GM21825 (cell line): ENCODE measurements around the gene ATXN1.

ENCODE experiments used
- ATAC-seq: cut with Tn5 transposase; IDR thresholded peaks from one replicate; pipeline ENCODE4 v1.9.1; 2021; ENCODE audit warnings: mild to moderate bottlenecking, moderate library complexity; ENCODE audit not compliant: unreplicated experiment

The ATXN1 gene

DNA sequence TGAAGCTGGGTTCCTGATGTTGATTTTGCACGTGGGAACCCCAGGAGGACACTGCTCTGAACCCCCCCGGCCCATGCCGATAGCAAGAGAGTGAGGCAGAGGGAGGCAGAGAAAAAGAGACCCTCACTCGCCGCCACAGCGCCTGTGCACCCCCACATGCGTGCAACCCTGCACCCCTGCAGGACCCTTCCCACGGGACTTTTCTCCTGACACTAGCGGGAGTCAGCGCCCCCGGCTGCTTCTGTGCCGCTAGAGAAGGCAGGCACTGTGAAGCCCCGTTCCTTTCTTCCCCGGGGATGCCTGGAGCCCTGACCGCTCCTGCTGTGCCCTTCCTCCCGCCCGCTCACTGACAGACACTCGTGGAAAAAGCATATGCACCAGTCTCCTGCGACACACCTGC lies 455.5 kb downstream of the ATXN1 start:
- peak; percentile 13 for ATAC-seq

DNA sequence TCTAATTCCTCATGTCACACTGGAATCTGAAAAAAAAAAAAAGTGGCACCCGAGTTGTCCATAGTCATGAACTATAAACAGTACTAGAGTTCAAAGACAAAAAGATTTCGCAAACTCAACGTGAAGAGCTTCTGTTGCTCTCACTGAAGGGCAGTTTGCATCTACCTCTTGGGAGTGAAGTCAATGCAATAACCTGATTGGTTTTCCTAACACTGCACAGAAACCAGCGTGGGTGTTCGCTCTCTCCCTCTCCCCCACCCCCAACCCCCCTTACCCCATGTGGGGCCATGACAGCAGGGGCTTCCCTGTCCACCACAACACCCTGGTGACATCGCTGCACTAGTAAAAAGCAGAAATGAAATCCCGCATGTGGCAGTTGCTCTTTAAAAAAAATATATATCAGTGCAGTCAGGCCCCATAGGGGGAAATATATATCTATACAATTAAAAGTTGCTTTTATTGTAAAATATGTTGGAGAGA lies 456.0 kb downstream of the ATXN1 start:
- ATAC-seq: peak; percentile 82

DNA sequence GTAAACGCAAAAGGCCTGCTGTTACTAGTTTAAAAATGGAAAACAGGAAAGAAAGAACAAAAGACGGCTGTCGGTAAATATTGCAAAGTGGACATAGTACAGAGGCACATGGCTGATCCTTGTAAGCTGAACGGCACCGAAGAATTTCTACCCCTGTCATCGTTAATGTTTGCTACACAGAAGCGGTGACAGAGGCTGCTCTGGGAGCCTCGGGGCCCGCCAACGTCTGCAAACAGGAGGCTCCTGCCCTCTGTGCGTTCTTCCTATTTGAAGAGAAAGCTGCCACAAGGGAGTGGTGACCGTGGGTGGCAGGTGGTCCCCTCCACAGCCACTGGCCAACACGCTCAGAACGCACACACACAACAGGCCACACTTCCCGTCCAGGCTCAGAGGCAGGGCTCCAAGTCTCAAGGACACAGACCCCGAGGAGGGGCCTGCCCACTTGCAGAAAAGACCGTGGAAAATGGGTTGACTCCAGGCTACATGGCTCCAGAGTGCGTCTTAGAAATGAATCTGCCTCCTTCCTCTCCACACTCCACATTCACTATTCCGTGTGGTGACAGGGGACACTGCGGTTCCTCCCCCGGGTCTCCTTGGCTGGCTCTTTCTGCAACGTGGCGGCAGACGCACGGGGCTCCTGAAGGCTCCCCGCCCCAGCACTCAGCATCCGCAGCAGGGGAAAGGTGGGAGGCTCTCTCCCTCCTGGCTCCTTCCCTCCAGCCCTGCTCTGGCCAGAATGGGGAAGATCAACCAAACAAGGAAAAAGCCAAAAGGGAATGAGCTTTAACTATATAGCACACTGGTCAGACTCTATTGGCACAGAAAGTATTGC lies 458.3 kb downstream of the ATXN1 start:
- ATAC-seq: no peak

DNA sequence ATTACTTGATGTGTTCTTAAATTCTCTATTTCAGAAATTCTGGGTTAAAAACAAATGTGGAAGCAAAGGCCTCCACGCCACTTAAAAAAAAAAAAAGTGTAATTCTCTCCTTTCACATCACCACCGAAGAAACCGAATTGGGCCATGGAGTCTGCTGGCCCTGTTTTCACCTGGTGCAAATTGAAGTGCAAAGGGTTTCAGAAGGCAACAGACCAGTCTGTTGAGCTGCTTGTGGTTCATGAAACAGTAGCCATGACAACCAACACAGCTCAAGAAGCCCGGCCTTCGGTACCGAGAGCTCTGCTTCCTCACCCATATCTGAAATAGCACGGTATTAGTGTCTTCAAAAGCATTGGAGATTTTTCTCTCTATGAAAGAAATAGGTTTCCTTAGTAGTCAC lies 459.7 kb downstream of the ATXN1 start:
- peak; percentile 45 for ATAC-seq

DNA sequence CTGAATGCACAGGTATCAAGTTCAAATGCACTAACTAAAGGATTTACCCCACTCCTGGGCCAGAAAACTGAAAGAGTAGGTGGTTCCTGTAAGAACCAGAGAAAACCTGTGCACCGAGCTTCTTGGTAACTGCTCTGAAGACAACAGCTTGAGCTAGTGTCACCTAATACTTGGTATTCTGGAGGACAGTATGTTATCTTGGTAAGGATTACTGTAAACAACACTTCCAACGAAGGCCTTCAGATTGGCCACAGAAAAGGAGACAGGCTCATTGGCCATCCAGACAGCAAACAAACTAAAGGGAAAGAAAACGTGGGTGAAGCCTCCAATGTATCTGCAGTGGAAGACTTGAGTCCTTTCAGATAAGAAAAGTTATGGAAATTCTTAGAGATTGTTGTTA lies 461.4 kb downstream of the ATXN1 start:
- ATAC-seq: no peak

DNA sequence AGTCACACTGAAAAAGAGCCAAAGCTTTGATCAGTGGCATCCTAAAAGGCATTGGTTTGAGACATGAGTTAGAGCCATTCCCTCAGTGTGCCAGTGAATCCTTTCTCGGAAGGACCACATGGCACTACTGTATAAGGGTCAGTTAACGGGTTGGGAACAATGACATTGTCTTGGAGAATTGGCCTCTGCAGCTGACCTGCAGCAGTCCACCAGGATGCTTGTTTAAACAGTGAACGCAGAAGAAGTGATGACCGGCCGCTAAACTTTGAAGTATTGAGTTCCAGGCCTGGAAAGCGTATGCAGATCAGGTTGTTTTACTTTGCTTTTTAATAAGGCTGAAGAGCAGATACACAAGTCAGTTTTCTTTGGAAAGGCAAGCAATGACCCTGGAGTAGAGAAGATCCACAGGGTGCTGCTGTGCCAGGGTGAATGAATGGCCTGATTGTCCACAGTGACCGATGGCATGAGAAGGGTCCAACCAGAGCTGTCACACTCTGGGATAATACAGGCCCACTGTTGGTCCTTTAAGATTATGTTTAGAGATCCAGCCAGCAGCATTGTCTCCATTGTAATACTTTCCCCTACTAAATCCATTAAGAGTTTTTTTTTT lies 465.1 kb downstream of the ATXN1 start:
- no peak for ATAC-seq

DNA sequence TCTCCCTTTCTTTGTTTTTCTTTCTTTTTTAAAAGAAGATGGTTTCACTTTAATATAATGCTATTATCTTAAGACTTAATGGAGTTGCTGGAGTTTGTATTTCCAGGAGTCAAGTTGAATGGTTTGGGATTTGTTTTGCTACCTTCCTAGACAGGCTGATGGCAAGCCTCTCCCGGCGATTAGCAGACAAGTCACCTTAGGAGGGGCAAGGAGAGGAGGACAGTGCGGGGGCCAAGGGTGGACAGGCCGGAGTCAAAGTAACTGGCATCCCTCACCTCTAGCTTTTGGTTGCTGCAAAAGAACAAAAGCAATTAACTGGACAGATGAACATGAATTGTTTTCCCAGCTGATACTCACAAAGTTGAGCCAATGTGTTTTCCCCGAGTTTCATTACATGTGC lies 465.8 kb downstream of the ATXN1 start:
- no peak for ATAC-seq

DNA sequence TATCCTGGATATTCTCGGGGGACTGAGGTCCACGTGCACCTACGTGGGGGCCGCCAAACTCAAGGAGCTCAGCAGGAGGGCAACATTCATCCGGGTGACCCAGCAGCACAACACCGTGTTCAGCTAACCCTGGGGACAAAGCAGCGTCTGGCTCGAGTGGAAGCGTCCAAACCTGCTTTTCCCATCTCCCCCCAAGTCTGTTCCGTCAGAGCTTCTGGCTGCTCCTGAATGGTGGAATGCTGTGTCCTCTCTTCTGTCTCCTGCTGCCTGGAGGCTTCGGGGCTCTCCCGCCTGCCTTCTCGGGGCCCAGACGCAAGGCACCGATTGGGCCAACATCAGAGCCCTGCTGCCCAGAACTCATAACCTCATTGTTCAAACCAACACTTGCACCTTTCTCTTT lies 466.2 kb downstream of the ATXN1 start:
- no peak for ATAC-seq

DNA sequence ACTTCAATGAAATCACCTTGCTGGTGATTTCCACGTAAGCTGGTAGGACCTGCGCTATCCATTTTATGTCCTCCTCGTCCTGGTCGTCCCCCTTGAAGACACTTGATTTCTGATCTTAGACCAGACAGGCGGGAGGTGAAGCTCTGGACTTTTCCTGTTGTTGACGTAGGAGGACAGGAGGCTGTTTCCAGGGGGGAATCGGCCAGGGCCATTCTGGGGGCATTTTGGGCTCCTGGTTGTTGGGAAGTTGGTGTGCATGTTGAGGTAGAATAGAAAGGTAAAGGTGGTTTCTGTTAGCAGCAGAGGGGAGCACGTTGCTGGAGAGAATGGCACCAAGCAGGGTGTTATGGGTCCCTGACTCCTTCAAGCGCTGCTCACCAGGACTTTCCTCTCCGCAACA lies 466.9 kb downstream of the ATXN1 start:
- no peak for ATAC-seq

DNA sequence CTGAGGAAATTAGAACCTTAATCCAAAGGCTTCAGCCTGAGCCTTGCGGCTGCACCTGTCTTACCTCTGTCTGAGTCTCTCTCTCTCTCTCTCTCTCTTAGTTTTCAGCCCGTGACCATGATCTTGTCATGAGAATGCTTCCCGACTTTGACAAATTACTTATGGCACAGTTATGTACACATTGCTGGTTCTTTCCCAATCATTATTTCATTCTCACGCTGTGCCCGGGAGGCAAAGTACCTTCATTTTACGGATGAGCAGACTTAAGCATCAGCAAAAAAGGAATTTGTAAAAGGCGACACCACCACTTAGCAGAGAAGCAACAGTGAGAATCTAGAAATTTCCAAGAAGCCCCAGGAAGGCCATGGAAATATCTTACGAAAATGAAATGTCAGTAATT lies 468.3 kb downstream of the ATXN1 start:
- no peak for ATAC-seq

DNA sequence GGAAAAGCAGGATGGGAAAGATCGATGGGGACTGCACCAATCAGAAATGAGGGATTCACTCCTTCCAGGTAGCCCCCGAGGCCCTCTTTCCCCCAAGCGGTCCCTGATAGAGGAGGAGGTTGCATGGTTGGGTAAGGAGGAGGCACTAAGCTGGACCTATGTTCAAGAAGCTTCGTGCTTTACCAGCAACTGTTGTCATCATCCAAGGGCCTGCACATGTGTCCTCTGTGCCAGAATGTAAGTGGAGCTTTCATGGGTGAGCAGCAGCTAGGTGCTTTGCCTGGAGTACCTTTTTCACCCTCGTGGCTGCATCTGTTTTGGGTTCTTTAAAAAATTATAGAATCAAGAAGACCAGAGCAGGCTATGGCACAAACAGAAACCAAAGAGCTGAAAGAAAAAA lies 468.8 kb downstream of the ATXN1 start:
- ATAC-seq: no peak

DNA sequence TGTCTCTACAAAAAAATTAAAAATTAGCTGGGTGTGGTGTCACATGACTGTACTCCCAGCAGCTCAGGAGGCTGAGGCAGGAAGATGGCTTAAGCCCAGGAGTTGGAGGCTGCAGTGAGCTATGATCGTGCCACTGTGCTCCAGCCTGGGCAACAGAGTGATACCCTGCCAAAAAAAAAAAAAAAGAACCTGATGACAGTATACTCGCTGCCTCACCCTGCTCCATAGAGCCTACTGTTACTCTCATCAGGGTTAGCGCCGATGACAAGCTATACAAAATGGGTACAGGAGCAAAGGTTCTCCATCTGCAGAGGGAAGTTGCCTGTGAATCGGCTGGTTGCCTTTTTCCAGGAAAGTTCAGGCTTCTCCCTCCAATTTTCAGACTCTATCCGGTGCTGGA lies 469.5 kb downstream of the ATXN1 start:
- ATAC-seq: no peak

DNA sequence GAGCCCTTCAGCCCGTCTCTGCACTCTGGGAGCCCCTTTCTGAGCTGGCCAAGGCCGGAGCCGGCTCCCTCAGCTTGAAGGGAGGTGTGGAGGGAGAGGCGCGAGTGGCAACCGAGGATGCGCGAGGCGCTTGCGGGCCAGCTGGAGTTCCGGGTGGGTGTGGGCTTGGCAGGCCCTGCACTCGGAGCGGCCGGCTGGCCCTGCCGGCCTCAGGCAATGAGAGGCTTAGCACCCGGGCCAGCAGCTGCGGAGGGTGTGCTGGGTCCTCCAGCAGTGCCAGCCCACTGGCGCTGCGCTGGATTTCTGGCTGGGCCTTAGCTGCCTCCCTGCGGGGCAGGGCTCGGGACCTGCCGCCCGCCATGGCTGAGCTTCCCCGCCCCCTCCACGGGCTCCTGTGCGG lies 473.1 kb downstream of the ATXN1 start:
- no peak for ATAC-seq

DNA sequence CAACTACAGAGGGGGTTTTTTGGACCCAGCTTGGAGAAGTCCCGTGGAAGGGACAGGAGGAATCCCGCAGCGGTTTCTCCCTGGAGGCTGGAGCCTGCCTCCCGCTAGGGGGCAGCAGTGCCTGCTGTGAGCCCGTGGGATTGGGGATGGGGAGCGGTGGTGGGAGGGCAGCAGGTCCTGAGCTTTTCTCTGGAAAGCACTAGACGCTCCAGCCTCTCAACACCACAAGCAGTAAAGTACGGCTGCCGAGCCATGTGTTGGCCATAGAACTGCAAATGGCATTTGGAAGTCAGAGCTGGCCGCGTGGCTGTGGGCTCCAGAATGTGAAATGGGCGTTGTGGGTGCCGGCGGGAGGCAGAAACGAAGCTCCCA lies 475.1 kb downstream of the ATXN1 start:
- no peak for ATAC-seq

DNA sequence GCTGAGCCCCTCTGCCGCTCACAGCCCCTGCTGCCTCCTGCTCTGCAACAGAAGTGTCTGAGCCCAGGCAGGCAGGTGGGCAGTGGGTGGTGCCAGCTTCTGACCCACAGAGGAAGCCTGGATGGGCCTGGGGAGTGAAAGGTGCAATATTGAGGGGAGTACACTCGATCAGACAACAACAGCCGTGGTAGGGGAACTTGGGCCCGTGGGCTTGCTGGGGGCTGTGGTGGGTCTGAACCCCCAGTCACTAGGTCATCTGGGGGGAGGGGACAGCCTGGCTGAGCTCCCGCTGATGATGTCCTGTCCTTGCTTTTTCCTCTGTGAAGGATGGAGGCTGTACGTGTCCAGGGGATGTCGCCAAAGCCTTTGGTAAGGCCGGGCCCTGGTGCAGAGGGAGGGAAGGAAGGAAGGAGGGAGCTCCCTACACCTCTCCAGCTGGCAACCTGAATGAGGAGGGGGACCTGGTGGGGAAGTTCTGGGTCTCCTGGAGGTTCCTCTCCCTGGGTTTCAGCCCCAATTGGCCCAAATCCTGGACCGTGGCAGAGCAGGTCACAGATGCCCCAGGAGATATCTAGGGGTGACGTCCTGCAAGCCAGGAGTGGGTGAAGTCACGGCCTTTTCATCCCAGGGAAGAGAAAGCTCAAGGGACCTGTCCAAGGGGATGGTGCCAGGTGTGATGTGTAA lies 475.7 kb downstream of the ATXN1 start:
- no peak for ATAC-seq

DNA sequence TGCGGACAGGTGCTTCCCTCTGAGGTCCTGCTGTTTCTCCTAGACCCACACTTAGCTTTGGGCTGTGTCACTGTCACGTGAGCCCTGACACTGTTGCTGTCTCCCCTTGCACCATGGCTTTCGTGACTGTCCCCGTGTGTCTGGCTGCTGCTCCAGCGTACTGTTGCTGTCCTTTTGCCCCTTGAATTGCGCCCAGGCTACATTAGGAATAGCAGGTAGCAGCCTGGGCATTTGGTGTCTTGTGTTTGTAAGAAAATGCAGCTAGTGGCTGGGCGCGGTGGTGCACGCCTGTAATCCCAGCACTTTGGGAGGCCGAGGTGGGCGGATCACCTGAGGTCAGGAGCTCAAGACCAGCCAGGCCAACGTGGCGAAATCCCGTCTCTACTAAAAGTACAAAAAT lies 476.8 kb downstream of the ATXN1 start:
- no peak for ATAC-seq

DNA sequence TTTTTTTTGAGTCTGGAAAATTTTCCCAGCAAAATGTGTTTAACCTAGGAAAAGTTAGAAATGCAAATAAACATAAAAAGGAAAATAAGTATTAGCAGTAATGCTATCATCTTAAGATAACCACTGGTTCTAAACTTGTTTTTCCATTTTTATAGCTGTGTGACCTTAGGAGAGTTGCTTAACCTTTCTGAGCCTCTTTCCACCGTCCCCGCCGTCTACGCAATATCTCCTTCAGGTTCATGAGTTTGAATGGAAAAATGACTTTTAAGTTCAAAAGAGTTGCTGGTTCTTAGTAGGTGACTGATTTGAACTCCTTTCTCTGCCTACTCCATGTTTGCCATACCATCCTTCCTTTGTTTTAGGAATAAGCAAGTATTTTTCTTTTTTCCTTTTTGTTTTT lies 478.9 kb downstream of the ATXN1 start:
- ATAC-seq: no peak

DNA sequence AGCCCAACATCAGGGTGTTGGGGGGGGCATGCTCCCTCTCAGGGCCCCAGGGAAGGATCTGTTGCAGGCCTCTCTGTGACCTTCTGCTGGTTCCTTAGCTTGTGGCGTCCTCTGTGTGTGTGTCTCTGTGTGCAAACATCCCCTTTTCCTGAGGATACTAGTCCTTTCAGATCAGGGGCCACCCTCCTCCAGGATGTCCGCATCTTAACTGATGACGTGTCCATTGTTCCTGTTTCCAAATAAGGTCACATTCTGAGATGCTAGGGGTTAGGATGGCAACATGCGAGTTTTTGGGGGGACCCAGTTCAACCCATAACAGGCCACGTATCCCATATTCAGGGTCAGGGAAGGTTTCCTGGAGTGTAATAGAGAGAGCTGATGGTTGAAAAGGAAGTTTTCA lies 482.0 kb downstream of the ATXN1 start:
- ATAC-seq: no peak

DNA sequence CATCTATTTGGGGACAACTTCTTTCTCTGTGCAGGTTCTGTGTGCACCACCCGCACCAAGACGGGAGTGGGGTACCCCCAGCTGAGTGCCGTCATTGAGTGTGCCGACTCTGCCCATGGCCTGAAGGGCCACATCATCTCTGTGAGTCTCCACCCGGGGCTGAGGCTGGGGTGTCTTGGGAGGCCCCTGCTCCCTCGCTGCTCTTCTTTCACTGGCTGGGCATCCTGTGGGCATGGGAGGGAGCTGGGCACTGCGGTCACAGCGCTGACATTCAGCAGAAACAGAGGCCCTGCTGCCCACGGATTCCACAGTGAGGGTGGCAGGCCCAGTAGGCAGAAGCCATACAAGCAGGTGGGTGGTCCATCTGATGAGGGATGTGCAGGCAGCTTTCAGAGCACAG lies 482.5 kb downstream of the ATXN1 start:
- no peak for ATAC-seq

DNA sequence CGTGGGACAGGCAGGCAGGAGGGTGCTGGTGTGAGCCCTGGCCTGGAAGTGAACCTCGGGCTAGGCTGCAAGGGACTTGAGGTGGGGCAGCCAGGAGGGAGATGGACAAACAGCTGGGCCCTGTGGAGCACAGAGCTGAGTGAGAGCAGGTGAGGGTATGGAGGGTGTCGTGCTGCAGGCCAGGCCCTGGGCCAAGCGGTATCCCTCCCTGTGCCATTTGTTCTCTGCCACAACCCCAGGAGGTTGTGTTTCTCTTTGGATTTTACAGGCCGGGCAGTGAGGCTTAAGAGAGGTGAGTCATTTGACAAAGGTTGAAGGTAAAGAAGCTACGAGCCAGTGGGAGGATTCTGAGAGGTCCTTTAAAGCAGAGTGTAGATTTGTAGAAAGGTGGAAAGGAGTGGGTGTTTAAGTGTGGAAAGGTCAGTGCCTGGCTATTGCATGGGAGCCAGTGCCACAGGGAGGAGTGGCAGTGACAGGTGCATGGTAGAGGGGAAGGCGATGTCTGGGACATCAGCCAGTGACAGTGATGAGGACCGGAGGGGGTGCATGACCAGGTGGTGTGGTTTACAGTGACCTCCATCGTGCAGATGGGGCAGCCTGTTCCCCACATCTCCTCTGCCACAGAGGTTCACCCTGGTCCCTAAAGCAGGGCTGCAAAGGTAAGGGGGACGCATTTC lies 483.1 kb downstream of the ATXN1 start:
- ATAC-seq: no peak
